Measurements from ENCODE around the gene MOCOS.

MOCOS gene

GRCh38 chr18:36274083-36274715 lies 86.9 kb downstream of the MOCOS start:
- no peak for DNase-seq

GRCh38 chr18:36275561-36275960 lies 88.3 kb downstream of the MOCOS start:
- DNase-seq = no peak

GRCh38 chr18:36279001-36279400 lies 91.7 kb downstream of the MOCOS start:
- DNase-seq = no peak

GRCh38 chr18:36281936-36282335 lies 94.6 kb downstream of the MOCOS start:
- no peak for DNase-seq

GRCh38 chr18:36283448-36283847 lies 96.2 kb downstream of the MOCOS start:
- no peak for DNase-seq

- DNase-seq = no peak
Measured at GRCh38 chr18:36284268-36284667, 97.0 kb downstream of the MOCOS start.

GRCh38 chr18:36284671-36285295 lies 97.5 kb downstream of the MOCOS start:
- no peak for DNase-seq

- DNase-seq = no peak
Measured at GRCh38 chr18:36287653-36288052, 100.4 kb downstream of the MOCOS start.

- DNase-seq = no peak
Measured at GRCh38 chr18:36288689-36289088, 101.4 kb downstream of the MOCOS start.

GRCh38 chr18:36294031-36294430 lies 106.7 kb downstream of the MOCOS start:
- DNase-seq = no peak

GRCh38 chr18:36295214-36295613 lies 107.9 kb downstream of the MOCOS start:
- DNase-seq = no peak

GRCh38 chr18:36295880-36296301 lies 108.6 kb downstream of the MOCOS start:
- DNase-seq = no peak

GRCh38 chr18:36296650-36297416 lies 109.5 kb downstream of the MOCOS start:
- DNase-seq = peak; percentile 57

- no peak for DNase-seq
Measured at GRCh38 chr18:36297417-36298125, 110.3 kb downstream of the MOCOS start, which contains the start of gene FHOD3. Gene FHOD3, plus strand, starts transcription at chr18:36297713. Its CDS starts 123 bp downstream, at chr18:36297836.

GRCh38 chr18:36298126-36298741 lies 110.9 kb downstream of the MOCOS start:
- no peak for DNase-seq

- no peak for DNase-seq
Measured at GRCh38 chr18:36299015-36299414, 111.7 kb downstream of the MOCOS start.

- DNase-seq = no peak
Measured at GRCh38 chr18:36300211-36300610, 112.9 kb downstream of the MOCOS start.

- no peak for DNase-seq
Measured at GRCh38 chr18:36301884-36302283, 114.6 kb downstream of the MOCOS start.

GRCh38 chr18:36302676-36303075 lies 115.4 kb downstream of the MOCOS start:
- no peak for DNase-seq

- no peak for DNase-seq
Measured at GRCh38 chr18:36303211-36303844, 116.0 kb downstream of the MOCOS start.

GRCh38 chr18:36304723-36305122 lies 117.4 kb downstream of the MOCOS start:
- no peak for DNase-seq

- DNase-seq = no peak
Measured at GRCh38 chr18:36305375-36305774, 118.1 kb downstream of the MOCOS start.
